GM23338 (cell line): Measurements from ENCODE around the gene LCTL. TPM values are rescaled to one million over a fixed set of nuclear protein-coding genes. Genes with fewer than 3 reads are reported as not detected.

Source experiments
- ATAC-seq: fragments of 200-7000 bp; cut with Tn5 transposase; 3 replicates; pipeline ENCODE4 v1.9.1; 2020
- DNase-seq: peaks from one replicate; pipeline ENCODE4 v3.0.0-alpha.2; 2015; ENCODE audit warnings: low spot score
- H2AFZ ChIP-seq: fragments of 200-600 bp; sonication (generic); 2 replicates; pipeline ENCODE4 v1.8.0; 2016; ENCODE audit warnings: antibody characterized with exemption, mild to moderate bottlenecking, moderate library complexity
- H3F3A ChIP-seq: fragments of 200-600 bp; sonication (generic); replicated peaks from 2 replicates; pipeline ENCODE4 v1.8.0; 2017; ENCODE audit warnings: antibody characterized with exemption, mixed run types, low read depth
- H3K27ac ChIP-seq: fragments of 200-600 bp; sonication (generic); 2 replicates; pipeline ENCODE4 v1.6.1; 2016; ENCODE audit warnings: low read depth
- H3K27me3 ChIP-seq: fragments of 200-600 bp; sonication (generic); 2 replicates; pipeline ENCODE4 v1.8.0; 2016; ENCODE audit warnings: mild to moderate bottlenecking, mixed run types, moderate library complexity; ENCODE audit not compliant: insufficient read depth
- H3K36me3 ChIP-seq: fragments of 200-600 bp; sonication (generic); 2 replicates; pipeline ENCODE4 v1.8.0; 2016; ENCODE audit warnings: mild to moderate bottlenecking; ENCODE audit not compliant: insufficient read depth
- H3K4me1 ChIP-seq: fragments of 200-600 bp; sonication (generic); 2 replicates; pipeline ENCODE4 v1.8.0; 2016; ENCODE audit warnings: mild to moderate bottlenecking, moderate library complexity; ENCODE audit not compliant: insufficient read depth
- H3K4me2 ChIP-seq: fragments of 200-600 bp; sonication (generic); 2 replicates; pipeline ENCODE4 v1.7.1; 2017; ENCODE audit warnings: mixed run types
- H3K4me3 ChIP-seq: fragments of 200-600 bp; sonication (generic); 2 replicates; pipeline ENCODE4 v1.6.1; 2016; ENCODE audit warnings: mixed run types
- H3K79me2 ChIP-seq: fragments of 200-600 bp; sonication (generic); replicated peaks from 2 replicates; pipeline ENCODE4 v1.8.0; 2017; ENCODE audit warnings: mild to moderate bottlenecking; ENCODE audit not compliant: insufficient read depth
- H3K9me2 ChIP-seq: fragments of 200-600 bp; sonication (generic); 2 replicates; pipeline ENCODE4 v1.8.0; 2017; ENCODE audit not compliant: insufficient read depth
- H4K20me1 ChIP-seq: fragments of 200-600 bp; sonication (generic); replicated peaks from 2 replicates; pipeline ENCODE4 v1.8.0; 2017; ENCODE audit warnings: mild to moderate bottlenecking; ENCODE audit not compliant: insufficient read depth
- H3K27ac Mint-ChIP-seq: 2 replicates; pipeline ENCODE4 v1.8.0; 2020; ENCODE audit warnings: inconsistent platforms, mild to moderate bottlenecking, moderate library complexity, mixed read lengths
- H3K27me3 Mint-ChIP-seq: 3 replicates; pipeline ENCODE4 v1.8.0; 2022; ENCODE audit warnings: low read depth, mild to moderate bottlenecking, moderate library complexity, mixed read lengths, inconsistent platforms; ENCODE audit not compliant: insufficient read depth, poor library complexity
- H3K36me3 Mint-ChIP-seq: 3 replicates; pipeline ENCODE4 v1.8.0; 2021; ENCODE audit warnings: low read depth, mild to moderate bottlenecking, inconsistent platforms, moderate library complexity, mixed read lengths
- H3K4me1 Mint-ChIP-seq: 3 replicates; pipeline ENCODE4 v1.8.0; 2020; ENCODE audit warnings: mild to moderate bottlenecking, inconsistent platforms, mixed read lengths
- H3K4me3 Mint-ChIP-seq: 3 replicates; pipeline ENCODE4 v1.8.0; 2021; ENCODE audit warnings: moderate library complexity, mild to moderate bottlenecking, inconsistent platforms, mixed read lengths
- H3K9me3 Mint-ChIP-seq: 3 replicates; pipeline ENCODE4 v1.8.0; 2020; ENCODE audit warnings: moderate library complexity, mild to moderate bottlenecking, inconsistent platforms, mixed read lengths
- CREB1 ChIP-seq: fragments of 250-450 bp; sonication (Bioruptor Pico); IDR thresholded peaks from 2 replicates; pipeline ENCODE4 v1.5.0; 2020; ENCODE audit warnings: low read depth, mild to moderate bottlenecking, moderate library complexity
- EZH2 ChIP-seq: fragments of 200-600 bp; sonication (generic); IDR thresholded peaks from one replicate; pipeline ENCODE4 v1.8.0; 2017; ENCODE audit warnings: antibody characterized with exemption, mild to moderate bottlenecking, low read depth; ENCODE audit not compliant: unreplicated experiment
- EZH2phosphoT487 ChIP-seq: fragments of 200-600 bp; sonication (generic); IDR thresholded peaks from one replicate; pipeline ENCODE4 v1.8.1; 2018; ENCODE audit warnings: antibody characterized with exemption; ENCODE audit not compliant: unreplicated experiment
- POLR2AphosphoS5 ChIP-seq: IDR thresholded peaks from 2 replicates; pipeline ENCODE4 v1.6.1; 2016; ENCODE audit warnings: antibody characterized with exemption, low read depth
- STAT1 ChIP-seq: IDR thresholded peaks from one replicate; pipeline ENCODE4 v1.6.1; 2016; ENCODE audit warnings: antibody characterized with exemption; ENCODE audit not compliant: unreplicated experiment
- ZNF114 ChIP-seq: fragments of 250-450 bp; sonication (Bioruptor Pico); IDR thresholded peaks from 2 replicates; pipeline ENCODE4 v1.5.0; 2020; ENCODE audit warnings: mild to moderate bottlenecking, moderate library complexity
- ZNF331 ChIP-seq: fragments of 250-450 bp; sonication (Bioruptor Pico); IDR thresholded peaks from 2 replicates; pipeline ENCODE4 v1.5.0; 2020; ENCODE audit warnings: low read depth, mild to moderate bottlenecking, moderate library complexity
- polyA plus RNA-seq: library from polyadenylated mRNA; unstranded; fragments of >200 nt; fragmentation: Nextera tagmentation; extraction: Ambion mirVana; gene quantifications from 2 replicates; pipeline ENCODE4 v1.2.1, GENCODE V29; 2016
- total RNA-seq: library from RNA; depleted of rRNA; stranded (reverse); fragments of >200 nt; shearing (Covaris generic); gene quantifications from 2 replicates; pipeline ENCODE4 v1.2.3, GENCODE V29; 2014
- TF ChIP-seq, protein P1 (sequence below): IDR thresholded peaks from 2 replicates; pipeline ENCODE4 v1.6.1; 2016; ENCODE audit warnings: antibody characterized with exemption
- TF ChIP-seq, protein P2 (sequence below): IDR thresholded peaks from one replicate; pipeline ENCODE4 v1.6.1; 2018; ENCODE audit warnings: antibody characterized with exemption; ENCODE audit not compliant: unreplicated experiment
- TF ChIP-seq, protein P3 (sequence below), 2 experiments: fragments of 200-600 bp in 1 of 2; sonication (generic) in 1 of 2; conservative IDR thresholded peaks; 2 replicates each; pipeline versions ENCODE4 v1.5.1 to v1.6.1; 2016 to 2017; ENCODE audit warnings: antibody characterized with exemption in 2 of 2, low read depth in 2 of 2, mild to moderate bottlenecking in 2 of 2, moderate library complexity in 1 of 2
- TF ChIP-seq, protein P4 (sequence below): fragments of 250-450 bp; sonication (Bioruptor Pico); IDR thresholded peaks from 2 replicates; pipeline ENCODE4 v1.5.0; 2020; ENCODE audit warnings: mild to moderate bottlenecking, moderate library complexity

Gene LCTL
- total and polyA plus RNA-seq, 2 experiments from 2014 or later, result 2.3 to 5.6 TPM

DNA sequence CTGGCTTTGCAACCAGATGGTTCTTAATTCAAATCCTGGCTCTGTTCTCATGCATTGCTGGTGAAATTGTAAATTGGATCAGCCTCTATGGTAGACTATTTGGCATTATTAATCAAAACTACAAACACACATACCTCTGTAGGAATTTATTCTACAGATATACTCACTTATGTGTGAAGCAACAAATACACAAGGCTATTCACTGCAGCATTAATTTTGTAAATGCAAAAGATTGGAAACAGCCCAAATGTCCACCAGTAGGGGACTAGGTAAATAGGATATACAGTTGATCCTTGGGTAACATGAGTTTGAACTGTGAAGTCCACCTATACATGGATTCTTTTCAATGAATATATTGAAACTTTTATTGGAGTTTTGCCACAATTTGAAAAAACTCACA is 29.5 kb upstream of the LCTL start:
- Histone ChIP-seq H3K4me1 (no peaks in the 10 kb centered on the region), H2AFZ (no peak overlapping the region), H3K4me2 (no peak overlapping the region), H3K9me2 (no peaks in the 10 kb centered on the region), H3K4me3 (no peak overlapping the region), H3K27me3 (no peaks in the 10 kb centered on the region), H3F3A (no peaks in the 10 kb centered on the region), H3K36me3 (no peaks in the 10 kb centered on the region), H4K20me1 (no peaks in the 10 kb centered on the region), H3K27ac (no peak overlapping the region), H3K79me2 (no peaks in the 10 kb centered on the region)
- no peak overlapping the region for H3K27ac Mint-ChIP-seq
- H3K4me1 Mint-ChIP-seq, result peaks cover 2% of the 10 kb centered on the region; the same call in 2 of the 3 replicates
- no peak for TF ChIP-seq POLR2AphosphoS5
- TF ChIP-seq, protein P1, sequence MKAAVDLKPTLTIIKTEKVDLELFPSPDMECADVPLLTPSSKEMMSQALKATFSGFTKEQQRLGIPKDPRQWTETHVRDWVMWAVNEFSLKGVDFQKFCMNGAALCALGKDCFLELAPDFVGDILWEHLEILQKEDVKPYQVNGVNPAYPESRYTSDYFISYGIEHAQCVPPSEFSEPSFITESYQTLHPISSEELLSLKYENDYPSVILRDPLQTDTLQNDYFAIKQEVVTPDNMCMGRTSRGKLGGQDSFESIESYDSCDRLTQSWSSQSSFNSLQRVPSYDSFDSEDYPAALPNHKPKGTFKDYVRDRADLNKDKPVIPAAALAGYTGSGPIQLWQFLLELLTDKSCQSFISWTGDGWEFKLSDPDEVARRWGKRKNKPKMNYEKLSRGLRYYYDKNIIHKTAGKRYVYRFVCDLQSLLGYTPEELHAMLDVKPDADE, result no peak
- TF ChIP-seq STAT1, result no peak
- no peak for TF ChIP-seq ZNF331
- TF ChIP-seq, protein P2, sequence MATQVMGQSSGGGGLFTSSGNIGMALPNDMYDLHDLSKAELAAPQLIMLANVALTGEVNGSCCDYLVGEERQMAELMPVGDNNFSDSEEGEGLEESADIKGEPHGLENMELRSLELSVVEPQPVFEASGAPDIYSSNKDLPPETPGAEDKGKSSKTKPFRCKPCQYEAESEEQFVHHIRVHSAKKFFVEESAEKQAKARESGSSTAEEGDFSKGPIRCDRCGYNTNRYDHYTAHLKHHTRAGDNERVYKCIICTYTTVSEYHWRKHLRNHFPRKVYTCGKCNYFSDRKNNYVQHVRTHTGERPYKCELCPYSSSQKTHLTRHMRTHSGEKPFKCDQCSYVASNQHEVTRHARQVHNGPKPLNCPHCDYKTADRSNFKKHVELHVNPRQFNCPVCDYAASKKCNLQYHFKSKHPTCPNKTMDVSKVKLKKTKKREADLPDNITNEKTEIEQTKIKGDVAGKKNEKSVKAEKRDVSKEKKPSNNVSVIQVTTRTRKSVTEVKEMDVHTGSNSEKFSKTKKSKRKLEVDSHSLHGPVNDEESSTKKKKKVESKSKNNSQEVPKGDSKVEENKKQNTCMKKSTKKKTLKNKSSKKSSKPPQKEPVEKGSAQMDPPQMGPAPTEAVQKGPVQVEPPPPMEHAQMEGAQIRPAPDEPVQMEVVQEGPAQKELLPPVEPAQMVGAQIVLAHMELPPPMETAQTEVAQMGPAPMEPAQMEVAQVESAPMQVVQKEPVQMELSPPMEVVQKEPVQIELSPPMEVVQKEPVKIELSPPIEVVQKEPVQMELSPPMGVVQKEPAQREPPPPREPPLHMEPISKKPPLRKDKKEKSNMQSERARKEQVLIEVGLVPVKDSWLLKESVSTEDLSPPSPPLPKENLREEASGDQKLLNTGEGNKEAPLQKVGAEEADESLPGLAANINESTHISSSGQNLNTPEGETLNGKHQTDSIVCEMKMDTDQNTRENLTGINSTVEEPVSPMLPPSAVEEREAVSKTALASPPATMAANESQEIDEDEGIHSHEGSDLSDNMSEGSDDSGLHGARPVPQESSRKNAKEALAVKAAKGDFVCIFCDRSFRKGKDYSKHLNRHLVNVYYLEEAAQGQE, result no peak
- no peak for TF ChIP-seq EZH2
- TF ChIP-seq EZH2phosphoT487, result no peak
- no peak for TF ChIP-seq CREB1 (CRISPR knock-in tag)
- TF ChIP-seq, protein P3, sequence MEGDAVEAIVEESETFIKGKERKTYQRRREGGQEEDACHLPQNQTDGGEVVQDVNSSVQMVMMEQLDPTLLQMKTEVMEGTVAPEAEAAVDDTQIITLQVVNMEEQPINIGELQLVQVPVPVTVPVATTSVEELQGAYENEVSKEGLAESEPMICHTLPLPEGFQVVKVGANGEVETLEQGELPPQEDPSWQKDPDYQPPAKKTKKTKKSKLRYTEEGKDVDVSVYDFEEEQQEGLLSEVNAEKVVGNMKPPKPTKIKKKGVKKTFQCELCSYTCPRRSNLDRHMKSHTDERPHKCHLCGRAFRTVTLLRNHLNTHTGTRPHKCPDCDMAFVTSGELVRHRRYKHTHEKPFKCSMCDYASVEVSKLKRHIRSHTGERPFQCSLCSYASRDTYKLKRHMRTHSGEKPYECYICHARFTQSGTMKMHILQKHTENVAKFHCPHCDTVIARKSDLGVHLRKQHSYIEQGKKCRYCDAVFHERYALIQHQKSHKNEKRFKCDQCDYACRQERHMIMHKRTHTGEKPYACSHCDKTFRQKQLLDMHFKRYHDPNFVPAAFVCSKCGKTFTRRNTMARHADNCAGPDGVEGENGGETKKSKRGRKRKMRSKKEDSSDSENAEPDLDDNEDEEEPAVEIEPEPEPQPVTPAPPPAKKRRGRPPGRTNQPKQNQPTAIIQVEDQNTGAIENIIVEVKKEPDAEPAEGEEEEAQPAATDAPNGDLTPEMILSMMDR (conservative IDR thresholded peaks at IDR 0.05; ENCODE audit: low read depth in 2 of 2), result no peak
- no peak overlapping the region for H3K4me3 Mint-ChIP-seq
- peaks cover 13% of the 10 kb centered on the region for H3K27me3 Mint-ChIP-seq
- no peaks in the 10 kb centered on the region for H3K36me3 Mint-ChIP-seq
- no peak for ATAC-seq
- no peaks in the 10 kb centered on the region for H3K9me3 Mint-ChIP-seq
- DNase-seq, result no peak

DNA sequence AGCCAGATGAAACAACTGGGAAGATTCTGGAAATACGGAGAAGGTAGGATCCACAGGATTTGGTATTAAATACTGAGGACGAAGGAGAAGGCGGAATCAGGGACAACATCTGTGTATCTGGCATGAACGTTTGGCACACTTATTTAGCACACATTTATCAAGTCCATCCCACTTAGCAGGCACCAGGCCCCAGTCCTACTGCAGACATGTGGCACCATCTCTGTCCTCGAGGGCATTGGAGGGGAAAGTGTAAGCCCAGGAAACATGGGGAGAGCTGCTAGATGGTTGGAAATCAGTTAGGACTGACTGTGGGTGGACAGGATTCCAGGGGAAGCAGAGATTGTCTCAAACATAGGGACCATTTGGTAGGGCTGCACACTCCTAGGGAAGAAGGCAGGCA is 29.0 kb upstream of the LCTL start:
- ATAC-seq (no peak), DNase-seq (no peak)
- no peak overlapping the region for H3K4me3 ChIP-seq
- no peaks in the 10 kb centered on the region for H3K36me3 ChIP-seq
- no peak overlapping the region for H2AFZ ChIP-seq
- no peaks in the 10 kb centered on the region for H3K4me1 ChIP-seq
- no peaks in the 10 kb centered on the region for H3K79me2 ChIP-seq
- H3K27me3 ChIP-seq, result no peaks in the 10 kb centered on the region
- no peak overlapping the region for H3K27ac ChIP-seq
- H3K4me1 Mint-ChIP-seq, result peaks cover 1% of the 10 kb centered on the region; the same call in 2 of the 3 replicates
- H3K9me3 Mint-ChIP-seq, result no peaks in the 10 kb centered on the region
- peaks cover 13% of the 10 kb centered on the region for H3K27me3 Mint-ChIP-seq
- H3K9me2 ChIP-seq, result no peaks in the 10 kb centered on the region
- H3K4me3 Mint-ChIP-seq, result no peak overlapping the region
- no peak overlapping the region for H3K4me2 ChIP-seq
- no peaks in the 10 kb centered on the region for H3K36me3 Mint-ChIP-seq
- no peak overlapping the region for H3K27ac Mint-ChIP-seq
- no peaks in the 10 kb centered on the region for H3F3A ChIP-seq
- H4K20me1 ChIP-seq, result no peaks in the 10 kb centered on the region
- no peak for TF ChIP-seq ZNF114 (CRISPR knock-in tag)
- TF ChIP-seq, protein P4, sequence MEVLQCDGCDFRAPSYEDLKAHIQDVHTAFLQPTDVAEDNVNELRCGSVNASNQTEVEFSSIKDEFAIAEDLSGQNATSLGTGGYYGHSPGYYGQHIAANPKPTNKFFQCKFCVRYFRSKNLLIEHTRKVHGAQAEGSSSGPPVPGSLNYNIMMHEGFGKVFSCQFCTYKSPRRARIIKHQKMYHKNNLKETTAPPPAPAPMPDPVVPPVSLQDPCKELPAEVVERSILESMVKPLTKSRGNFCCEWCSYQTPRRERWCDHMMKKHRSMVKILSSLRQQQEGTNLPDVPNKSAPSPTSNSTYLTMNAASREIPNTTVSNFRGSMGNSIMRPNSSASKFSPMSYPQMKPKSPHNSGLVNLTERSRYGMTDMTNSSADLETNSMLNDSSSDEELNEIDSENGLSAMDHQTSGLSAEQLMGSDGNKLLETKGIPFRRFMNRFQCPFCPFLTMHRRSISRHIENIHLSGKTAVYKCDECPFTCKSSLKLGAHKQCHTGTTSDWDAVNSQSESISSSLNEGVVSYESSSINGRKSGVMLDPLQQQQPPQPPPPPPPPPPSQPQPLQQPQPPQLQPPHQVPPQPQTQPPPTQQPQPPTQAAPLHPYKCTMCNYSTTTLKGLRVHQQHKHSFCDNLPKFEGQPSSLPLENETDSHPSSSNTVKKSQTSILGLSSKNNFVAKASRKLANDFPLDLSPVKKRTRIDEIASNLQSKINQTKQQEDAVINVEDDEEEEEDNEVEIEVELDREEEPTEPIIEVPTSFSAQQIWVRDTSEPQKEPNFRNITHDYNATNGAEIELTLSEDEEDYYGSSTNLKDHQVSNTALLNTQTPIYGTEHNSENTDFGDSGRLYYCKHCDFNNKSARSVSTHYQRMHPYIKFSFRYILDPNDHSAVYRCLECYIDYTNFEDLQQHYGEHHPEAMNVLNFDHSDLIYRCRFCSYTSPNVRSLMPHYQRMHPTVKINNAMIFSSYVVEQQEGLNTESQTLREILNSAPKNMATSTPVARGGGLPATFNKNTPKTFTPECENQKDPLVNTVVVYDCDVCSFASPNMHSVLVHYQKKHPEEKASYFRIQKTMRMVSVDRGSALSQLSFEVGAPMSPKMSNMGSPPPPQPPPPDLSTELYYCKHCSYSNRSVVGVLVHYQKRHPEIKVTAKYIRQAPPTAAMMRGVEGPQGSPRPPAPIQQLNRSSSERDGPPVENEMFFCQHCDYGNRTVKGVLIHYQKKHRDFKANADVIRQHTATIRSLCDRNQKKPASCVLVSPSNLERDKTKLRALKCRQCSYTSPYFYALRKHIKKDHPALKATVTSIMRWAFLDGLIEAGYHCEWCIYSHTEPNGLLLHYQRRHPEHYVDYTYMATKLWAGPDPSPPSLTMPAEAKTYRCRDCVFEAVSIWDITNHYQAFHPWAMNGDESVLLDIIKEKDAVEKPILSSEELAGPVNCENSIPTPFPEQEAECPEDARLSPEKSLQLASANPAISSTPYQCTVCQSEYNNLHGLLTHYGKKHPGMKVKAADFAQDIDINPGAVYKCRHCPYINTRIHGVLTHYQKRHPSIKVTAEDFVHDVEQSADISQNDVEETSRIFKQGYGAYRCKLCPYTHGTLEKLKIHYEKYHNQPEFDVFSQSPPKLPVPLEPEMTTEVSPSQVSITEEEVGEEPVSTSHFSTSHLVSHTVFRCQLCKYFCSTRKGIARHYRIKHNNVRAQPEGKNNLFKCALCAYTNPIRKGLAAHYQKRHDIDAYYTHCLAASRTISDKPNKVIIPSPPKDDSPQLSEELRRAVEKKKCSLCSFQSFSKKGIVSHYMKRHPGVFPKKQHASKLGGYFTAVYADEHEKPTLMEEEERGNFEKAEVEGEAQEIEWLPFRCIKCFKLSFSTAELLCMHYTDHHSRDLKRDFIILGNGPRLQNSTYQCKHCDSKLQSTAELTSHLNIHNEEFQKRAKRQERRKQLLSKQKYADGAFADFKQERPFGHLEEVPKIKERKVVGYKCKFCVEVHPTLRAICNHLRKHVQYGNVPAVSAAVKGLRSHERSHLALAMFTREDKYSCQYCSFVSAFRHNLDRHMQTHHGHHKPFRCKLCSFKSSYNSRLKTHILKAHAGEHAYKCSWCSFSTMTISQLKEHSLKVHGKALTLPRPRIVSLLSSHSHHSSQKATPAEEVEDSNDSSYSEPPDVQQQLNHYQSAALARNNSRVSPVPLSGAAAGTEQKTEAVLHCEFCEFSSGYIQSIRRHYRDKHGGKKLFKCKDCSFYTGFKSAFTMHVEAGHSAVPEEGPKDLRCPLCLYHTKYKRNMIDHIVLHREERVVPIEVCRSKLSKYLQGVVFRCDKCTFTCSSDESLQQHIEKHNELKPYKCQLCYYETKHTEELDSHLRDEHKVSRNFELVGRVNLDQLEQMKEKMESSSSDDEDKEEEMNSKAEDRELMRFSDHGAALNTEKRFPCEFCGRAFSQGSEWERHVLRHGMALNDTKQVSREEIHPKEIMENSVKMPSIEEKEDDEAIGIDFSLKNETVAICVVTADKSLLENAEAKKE (CRISPR knock-in tag), result no peak
